Measurements from ENCODE around the gene MFSD12. TPM values are rescaled to one million over a fixed set of nuclear protein-coding genes. Genes with fewer than 3 reads are reported as not detected.
A peak's percentile ranks its signal among the peaks of the same experiment; 100 is the strongest.

MFSD12 gene
- total and polyA plus RNA-seq, 4 donors, result 25.5 to 78.4 (median 62.2) TPM

GRCh38 chr19:3578390-3578789, 21.0 kb upstream of the MFSD12 start:
- H3K9me3 ChIP-seq (ENCODE audit: control insufficient read depth in 4 of 4, insufficient read depth in 3 of 4, low read length in 3 of 4), result no peaks in the 10 kb centered on the region
- TF ChIP-seq, protein P1, sequence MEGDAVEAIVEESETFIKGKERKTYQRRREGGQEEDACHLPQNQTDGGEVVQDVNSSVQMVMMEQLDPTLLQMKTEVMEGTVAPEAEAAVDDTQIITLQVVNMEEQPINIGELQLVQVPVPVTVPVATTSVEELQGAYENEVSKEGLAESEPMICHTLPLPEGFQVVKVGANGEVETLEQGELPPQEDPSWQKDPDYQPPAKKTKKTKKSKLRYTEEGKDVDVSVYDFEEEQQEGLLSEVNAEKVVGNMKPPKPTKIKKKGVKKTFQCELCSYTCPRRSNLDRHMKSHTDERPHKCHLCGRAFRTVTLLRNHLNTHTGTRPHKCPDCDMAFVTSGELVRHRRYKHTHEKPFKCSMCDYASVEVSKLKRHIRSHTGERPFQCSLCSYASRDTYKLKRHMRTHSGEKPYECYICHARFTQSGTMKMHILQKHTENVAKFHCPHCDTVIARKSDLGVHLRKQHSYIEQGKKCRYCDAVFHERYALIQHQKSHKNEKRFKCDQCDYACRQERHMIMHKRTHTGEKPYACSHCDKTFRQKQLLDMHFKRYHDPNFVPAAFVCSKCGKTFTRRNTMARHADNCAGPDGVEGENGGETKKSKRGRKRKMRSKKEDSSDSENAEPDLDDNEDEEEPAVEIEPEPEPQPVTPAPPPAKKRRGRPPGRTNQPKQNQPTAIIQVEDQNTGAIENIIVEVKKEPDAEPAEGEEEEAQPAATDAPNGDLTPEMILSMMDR (IDR thresholded peaks at IDR 0.05; ENCODE audit: control extremely low read depth, extremely low read depth), result no peak
- DNase-seq, result no peak
- no peak overlapping the region for H3K4me3 ChIP-seq
- H3K27ac ChIP-seq (ENCODE audit: low read depth in 1 of 2, low read length in 1 of 2), result no peak overlapping the region
- peaks cover 0 to 30% (median 10%) of the 10 kb centered on the region in 5 donors for H3K4me1 ChIP-seq (ENCODE audit: control insufficient read depth in 5 of 5, insufficient read depth in 5 of 5, low read length in 5 of 5)
- WGBS, 2 donors, result 85 to 87% methylated on average over 15 to 17 of the region's 17 CpGs
- no peak for ATAC-seq (ENCODE audit: insufficient read depth, low FRiP score)
- H3K9ac ChIP-seq (ENCODE audit: insufficient read depth in 1 of 2, low read length in 2 of 2), result no peak overlapping the region
- no peaks in the 10 kb centered on the region for H3K27me3 ChIP-seq (ENCODE audit: control insufficient read depth in 3 of 3, insufficient read depth in 3 of 3, low read length in 2 of 3)
- H3K36me3 ChIP-seq (ENCODE audit: control insufficient read depth in 4 of 4, insufficient read depth in 4 of 4, low read length in 4 of 4), result peaks cover 0 to 13% (median 7%) of the 10 kb centered on the region in 4 donors

DNA sequence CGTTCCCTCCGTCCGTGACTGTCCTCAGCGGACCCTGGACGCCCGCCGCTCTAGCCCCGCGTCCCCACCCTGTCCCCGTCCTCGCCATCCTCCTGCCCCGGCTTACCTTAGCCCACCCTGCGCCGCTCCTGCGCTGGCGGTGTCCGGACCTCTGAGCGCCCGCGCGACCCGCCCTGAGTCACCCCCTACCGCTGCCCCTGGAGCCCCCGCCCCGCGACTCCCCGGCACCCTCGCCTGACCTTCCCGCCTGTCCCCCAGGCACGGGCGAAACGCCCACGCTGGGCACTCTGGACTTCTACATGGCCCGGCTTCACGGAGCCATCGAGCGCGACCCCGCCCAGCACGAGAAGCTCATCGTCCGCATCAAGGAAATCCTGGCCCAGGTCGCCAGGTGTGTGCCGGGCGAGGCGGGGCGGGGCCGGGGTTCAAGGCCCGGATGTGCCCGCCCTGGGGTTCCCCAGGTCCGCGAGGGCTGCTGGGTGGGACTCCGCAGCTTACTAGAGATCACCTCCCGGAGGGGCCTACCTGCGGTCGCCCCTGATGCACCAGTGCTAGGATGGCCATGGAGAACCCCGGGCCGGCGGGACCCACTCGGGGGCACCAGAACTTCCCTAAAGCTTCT, 20.4 kb upstream of the MFSD12 start:
- Histone ChIP-seq H3K27ac (ENCODE audit: low read depth in 1 of 2, low read length in 1 of 2) (no peak overlapping the region), H3K9me3 (ENCODE audit: control insufficient read depth in 4 of 4, insufficient read depth in 3 of 4, low read length in 3 of 4) (no peaks in the 10 kb centered on the region), H3K4me1 (ENCODE audit: control insufficient read depth in 5 of 5, insufficient read depth in 5 of 5, low read length in 5 of 5) (peaks cover 0 to 30% (median 10%) of the 10 kb centered on the region in 5 donors), H3K9ac (ENCODE audit: insufficient read depth in 1 of 2, low read length in 2 of 2) (no peak overlapping the region), H3K27me3 (ENCODE audit: control insufficient read depth in 3 of 3, insufficient read depth in 3 of 3, low read length in 2 of 3) (no peaks in the 10 kb centered on the region), H3K36me3 (ENCODE audit: control insufficient read depth in 4 of 4, insufficient read depth in 4 of 4, low read length in 4 of 4) (peaks cover 0 to 13% (median 7%) of the 10 kb centered on the region in 4 donors), H3K4me3 (no peak overlapping the region)
- ATAC-seq (ENCODE audit: insufficient read depth, low FRiP score), result no peak
- no peak for DNase-seq
- WGBS, 2 donors, result 93% methylated on average over 58 to 60 of the region's 60 CpGs
- TF ChIP-seq, protein P1 (IDR thresholded peaks at IDR 0.05; ENCODE audit: control extremely low read depth, extremely low read depth), result no peak

GRCh38 chr19:3576696-3577443, 19.5 kb upstream of the MFSD12 start:
- Histone ChIP-seq H3K9me3 (ENCODE audit: control insufficient read depth in 4 of 4, insufficient read depth in 3 of 4, low read length in 3 of 4) (no peaks in the 10 kb centered on the region), H3K4me3 (no peak overlapping the region), H3K27me3 (ENCODE audit: control insufficient read depth in 3 of 3, insufficient read depth in 3 of 3, low read length in 2 of 3) (no peaks in the 10 kb centered on the region), H3K4me1 (ENCODE audit: control insufficient read depth in 5 of 5, insufficient read depth in 5 of 5, low read length in 5 of 5) (peaks cover 0 to 35% (median 14%) of the 10 kb centered on the region in 5 donors), H3K36me3 (ENCODE audit: control insufficient read depth in 4 of 4, insufficient read depth in 4 of 4, low read length in 4 of 4) (peaks cover 0 to 13% (median 7%) of the 10 kb centered on the region in 4 donors), H3K9ac (ENCODE audit: insufficient read depth in 1 of 2, low read length in 2 of 2) (no peak overlapping the region), H3K27ac (ENCODE audit: low read depth in 1 of 2, low read length in 1 of 2) (no peak overlapping the region)
- TF ChIP-seq, protein P1 (IDR thresholded peaks at IDR 0.05; ENCODE audit: control extremely low read depth, extremely low read depth), result no peak
- WGBS, 2 donors, result 53 to 56% methylated on average over 51 to 68 of the region's 78 CpGs
- DNase-seq, result peak; percentile 81 to 94 (median 89)
- ATAC-seq (ENCODE audit: insufficient read depth, low FRiP score), result no peak

All from lung (tissue), 12 donors.